ENCODE measurements around the gene COMMD2. TPM values are rescaled to one million over a fixed set of nuclear protein-coding genes. Genes with fewer than 3 reads are reported as not detected.

The COMMD2 gene
- polyA plus RNA-seq, 3 donors: 48.7 to 58.7 (median 58.4) TPM

DNA sequence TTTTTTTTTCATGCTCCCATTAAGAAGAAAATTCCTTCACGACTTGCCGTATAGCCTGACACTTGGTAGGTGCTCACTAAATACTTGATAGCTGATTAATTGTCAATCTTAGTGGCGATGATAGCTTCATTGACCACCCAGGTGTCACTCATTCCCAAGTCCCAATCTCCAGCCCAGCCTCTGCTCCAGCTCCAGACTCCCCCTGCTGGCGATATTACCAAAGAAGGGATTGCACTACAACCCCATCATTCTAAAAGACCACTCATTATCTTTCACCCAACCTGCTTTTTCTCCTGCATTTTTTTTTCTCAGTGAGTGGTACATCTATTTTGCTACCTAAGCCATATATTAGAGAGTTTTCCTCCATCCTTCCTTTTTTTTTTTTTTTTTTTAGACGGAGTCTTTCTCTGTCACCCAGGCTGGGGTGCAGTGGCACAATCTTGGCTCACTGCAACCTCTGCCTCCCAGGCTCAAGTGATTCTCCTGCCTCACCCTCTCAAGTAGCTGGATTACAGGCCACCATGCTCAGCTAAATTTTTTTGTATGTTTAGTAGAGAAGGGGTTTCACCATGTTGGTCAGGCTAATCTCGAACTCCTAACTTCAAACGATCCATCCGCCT is 19.5 kb upstream of the COMMD2 start:
- DNase-seq: peak; percentile 35

DNA sequence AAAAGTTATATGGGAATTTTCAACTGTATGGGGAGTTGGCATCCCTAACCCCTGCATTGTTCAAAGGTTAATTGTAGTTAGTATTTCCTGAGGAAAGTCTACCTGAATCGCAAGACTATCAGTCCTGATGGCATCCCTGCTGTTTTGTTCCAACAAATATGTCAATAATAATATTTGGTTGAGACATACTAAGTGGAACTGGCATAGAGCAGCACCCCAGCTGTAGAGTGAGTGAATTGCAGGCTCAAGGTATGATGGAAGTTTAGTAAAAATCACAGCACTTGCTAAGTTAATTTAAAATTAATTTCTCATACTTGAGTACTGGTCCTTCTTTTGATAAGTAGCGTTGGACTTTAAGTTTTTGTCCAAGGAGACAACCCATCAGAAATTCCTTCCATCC is 18.0 kb upstream of the COMMD2 start:
- no peak for DNase-seq

DNA sequence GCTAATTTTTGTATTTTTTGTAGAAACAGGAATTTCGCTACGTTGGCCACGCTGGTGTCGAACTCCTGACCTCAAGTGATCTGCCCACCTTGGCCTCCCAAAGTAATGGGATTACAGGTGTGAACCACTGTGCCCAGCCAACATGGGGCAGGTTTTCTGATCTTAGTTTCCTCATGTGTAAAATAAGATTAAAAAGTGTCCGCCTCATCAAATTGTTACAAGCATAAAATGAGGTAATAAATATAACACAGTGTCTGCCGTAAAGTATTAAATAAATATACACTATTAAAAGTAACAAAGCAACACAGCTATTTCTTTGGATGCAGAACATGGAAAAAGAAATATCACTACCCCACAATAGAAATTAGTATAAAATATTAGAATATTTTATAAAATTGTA is 16.4 kb upstream of the COMMD2 start:
- DNase-seq: no peak

DNA sequence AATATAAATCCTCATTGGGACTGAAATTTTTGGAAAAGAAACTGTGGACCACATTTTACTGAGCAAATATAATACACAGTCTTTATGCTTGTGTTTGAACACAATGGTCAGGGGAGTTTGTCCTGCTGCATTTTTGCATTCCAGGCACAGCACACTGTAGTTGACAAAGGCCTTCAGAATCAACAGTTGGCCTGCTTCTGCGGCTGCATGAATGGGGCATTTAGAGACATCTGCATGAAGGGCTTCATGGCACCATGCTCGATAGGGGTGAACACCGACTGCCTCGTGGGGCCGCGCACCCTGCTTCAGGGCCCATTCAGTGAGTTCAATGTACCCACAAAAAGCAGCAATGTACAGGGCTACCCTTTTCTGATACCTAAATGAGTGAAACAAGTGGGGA is 15.4 kb upstream of the COMMD2 start:
- DNase-seq: no peak

DNA sequence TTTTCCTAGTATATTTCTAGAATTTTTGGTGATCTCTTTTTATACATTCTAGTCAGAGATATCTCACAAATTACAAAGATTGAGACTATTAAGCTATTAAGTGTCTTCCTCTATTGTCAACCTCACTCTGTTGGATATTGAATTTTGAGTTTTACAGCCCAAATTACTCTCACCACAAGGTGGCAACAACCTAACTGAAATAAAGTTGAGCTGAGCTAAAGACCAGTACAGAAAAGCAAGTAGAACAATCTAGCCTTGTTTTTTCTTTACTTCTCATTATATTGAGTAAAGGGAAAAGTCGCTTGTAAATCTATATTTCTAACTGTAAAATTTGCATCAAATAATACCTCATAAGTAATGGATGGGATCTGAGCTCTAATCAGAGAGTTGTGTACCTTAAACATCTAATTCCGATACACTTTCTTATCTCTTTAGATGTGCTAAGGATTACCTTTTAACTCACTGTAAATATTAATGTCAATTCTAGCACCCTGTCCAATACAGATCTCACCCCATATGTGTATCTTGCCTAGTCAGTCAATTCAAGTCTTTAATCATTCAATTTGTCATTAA is 13.6 kb upstream of the COMMD2 start:
- no peak for DNase-seq

DNA sequence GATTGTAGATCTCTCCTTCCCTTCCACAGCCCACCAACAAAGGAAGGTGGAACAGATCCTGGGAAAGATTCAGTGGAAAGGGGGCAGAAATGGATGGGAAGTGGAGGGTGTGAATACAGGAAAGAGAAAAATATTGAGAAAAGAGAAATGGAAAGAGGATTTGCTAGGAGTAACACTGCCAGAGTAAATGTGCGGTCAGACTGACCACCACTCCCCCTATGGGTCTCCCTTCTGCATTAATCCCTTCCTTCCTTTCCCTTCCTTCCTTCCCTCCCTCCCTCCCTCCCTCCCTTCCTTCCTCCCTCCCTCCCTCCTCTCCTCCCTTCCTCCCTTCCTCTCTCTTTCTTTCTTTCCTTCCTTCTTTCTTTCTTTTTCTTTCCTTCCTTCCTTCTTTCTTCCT is 12.0 kb upstream of the COMMD2 start:
- DNase-seq: no peak

DNA sequence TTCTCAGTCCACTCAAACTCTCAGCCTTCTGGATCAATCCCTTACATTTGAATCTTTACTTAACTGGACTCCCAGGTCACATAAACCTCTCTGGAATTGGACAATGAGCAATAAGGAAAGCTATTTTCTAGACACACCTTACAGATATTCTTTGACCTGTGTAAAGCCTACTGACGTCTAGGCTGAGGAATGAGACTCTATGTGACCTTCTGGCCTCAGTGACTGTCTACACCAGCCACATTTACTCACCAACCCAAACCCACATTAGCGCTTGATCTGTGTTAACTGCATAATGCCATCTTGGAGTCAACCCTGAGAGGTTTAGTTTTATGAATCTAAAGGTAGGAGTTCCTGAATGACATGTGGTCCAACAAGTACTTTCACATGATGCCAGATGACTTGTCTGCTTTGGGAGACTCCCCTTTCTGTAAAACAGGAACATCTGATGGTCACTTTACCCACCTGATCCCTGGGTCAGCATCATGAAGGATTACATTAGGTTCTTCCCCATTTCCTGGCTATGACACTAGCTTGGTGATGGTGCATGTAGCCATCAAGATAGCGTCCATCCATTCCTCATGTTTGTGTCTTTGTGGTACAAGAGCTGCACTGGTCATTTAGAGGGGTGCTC is 11.4 kb upstream of the COMMD2 start:
- DNase-seq: no peak

DNA sequence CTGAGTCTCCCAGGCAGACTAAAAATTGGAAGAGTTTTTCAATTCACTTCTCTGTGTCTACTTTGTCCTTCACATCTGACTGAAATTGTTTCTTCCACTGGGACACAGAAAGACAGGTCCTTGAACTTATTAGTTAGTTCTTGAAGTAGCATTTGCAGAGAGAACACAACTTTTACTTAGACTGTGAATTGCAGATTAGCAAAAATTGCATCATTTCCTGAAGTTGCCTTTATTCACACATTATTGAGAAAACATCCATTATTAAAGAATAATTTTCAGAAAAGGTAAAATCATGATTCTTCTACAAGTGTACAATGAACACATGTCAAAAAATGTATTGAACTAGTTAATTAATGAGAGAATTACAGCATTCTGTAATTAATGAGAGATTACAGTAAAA is 1.4 kb upstream of the COMMD2 start:
- DNase-seq: no peak

DNA sequence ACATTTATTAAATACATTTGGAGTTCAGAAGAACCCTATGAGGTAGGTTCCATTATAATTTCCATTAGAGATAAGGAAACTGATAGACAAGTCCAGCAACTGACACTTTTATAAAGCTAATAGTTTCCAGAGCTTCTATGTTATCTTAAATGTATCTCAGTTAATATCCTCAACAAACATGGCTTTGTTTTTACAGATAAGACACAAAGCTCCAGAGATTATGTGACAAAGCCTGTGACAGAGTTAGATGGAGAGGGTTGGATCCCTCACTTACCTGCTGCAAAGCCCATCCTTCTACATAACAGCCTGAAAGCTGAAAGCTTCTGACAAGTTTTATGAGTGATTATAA is 473 bp upstream of the COMMD2 start:
- no peak for DNase-seq

DNA sequence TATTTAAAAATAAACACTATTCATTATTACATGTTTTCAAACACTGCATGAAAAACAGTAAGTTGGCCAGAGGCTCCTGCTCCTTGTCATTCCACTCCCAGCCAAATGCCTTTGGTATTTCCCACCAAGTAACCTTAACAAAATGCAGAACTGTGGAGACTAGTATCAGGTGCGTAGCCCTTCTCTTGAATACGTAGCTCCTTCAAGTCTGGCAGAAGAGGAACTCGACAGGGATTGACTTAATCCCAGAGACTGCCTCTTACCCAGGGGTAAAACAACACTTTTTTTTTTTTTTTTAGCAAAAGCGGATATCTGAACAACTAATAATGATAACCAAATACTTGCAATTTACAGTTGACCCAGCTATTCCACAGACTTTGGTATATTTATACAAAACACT is 738 bp downstream of the COMMD2 start:
- no peak for DNase-seq

DNA sequence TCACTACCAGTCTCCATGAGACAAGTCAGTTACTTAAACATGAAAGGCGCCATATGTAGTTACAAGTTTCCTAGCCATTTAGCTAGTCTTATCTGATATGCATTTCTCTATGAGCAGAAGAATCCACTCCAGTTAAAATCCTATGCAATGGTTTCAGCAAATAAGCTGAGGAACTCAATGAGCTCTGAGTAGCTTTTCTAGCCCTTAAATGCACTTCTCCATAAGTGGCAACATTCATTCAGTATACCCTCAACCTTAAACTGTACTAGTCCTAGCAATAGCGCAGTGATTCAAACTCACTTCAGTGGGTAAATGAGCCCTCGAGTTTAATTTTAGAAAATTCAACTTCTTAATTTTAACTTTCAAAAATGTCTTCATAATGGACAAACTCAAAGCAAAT is 7.7 kb downstream of the COMMD2 start:
- no peak for DNase-seq

DNA sequence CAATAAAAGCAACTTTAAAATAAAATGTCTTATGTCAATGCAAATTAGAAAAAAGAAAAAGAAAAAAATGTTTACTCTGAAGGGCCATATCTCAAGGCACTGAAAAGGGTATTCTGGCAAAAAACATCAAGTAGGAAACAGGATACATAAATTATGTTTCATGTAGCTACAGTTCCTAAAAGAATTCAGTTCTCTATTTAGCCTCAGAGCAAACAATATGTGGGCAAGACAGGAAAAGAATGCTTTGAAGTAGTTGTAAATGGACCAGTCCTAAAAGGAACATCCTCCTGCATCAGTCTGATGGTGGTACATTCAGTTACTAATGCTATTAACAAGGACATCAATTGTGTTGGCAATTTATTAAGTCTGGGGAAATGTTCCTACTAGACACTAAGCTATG is 8.1 kb downstream of the COMMD2 start:
- DNase-seq: no peak

DNA sequence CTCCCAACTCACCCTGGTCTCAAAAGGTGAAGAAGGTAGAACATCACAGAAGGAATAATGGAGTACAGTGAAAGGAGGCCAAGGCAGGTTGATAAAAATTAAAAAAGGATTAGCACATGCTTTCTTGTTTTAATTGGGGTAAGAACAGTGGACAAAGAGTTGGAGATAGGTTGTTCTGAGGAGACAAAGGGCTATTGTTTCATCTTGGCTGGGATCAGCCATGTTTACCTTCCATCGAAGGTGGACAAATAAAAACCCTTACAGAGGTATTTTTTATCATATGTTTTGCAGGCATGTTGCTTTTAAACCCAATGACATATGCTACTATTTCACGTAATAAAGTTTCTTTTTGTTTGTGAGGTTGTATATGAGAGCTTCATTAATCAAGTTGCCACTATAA is 12.9 kb downstream of the COMMD2 start:
- DNase-seq: no peak

DNA sequence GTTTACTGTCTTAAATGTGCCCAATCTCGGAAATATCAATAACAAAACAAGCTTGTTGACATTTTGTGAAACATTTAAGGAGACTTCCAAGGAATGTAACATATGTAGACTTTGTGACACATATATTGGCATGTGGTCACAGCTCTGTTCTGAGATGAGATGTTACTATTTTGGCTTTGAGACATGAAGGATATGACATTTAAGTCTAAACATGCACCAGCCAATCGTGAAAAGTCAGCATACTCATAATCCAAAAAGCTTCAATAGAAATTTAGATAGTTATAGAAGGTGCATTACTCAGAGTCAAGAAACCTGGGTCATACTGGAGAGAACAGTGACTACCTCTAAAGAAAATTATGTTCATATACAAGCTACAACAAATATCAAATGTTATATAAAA is 13.4 kb downstream of the COMMD2 start:
- DNase-seq: no peak

DNA sequence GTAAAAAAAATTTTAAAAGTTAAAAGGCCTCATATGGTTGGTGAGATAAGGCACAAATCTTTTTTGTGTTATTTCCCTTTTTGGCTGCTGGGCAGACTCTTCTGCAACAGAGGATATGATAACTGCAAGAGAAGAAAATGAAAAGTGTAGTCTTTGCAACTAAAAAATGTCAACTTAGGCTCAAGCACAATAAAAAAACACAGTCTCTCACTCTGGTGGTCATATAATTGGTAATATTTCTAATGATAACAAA is 15.4 kb downstream of the COMMD2 start:
- DNase-seq: no peak

DNA sequence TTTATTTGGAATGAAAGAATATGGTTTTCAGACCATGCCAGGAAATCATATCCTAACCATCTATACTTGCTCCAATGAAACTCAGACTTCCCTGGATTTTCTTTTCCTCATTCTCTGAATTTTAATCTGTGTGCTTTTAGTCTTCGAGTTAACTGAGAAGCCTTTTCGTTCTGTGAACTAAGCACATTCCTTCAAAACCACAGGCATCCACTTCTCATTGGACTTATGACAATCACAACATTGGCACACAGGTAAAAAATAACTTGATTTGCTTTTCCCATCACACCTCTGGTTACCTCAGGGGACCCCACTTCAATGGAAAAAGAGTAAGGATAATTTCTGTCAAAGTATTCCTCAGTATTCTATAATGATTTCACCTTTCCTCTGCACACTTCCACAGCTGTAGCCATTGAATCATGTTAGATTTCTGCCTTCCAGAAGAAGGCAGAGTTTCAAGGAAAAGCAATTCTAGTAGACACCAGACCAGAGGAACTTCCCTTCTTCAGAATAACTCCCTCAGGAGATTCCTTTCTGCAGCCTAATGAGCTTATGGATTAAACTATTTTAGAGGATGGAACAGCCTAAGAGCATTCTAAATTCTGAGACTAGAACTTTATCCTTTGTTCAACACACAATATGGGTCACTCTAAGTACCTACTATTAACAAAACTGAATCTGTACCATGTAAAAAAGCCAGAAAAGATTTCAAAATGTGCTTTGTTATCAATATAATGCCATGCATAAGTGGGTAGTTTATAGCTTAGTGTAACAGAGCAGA is 15.9 kb downstream of the COMMD2 start:
- DNase-seq: no peak

DNA sequence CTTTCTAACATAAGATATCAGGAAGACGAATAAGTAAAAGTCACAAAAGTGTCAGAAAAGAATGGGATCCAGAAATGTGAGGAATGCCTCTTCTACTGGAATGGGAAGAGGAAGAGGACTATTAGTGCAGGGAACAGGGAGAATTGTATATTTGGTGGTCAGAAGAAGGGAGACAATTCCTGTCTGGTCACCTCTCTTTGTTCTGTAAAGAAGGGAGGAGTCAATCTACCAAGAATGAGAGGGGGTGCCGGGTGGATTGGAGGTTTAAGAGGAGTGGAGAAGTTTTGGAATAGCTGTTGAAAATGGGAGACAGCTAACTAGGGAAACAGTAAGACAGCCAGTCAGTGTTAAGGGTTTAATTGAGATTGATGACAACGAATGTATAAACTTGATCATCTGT is 20.1 kb downstream of the COMMD2 start:
- no peak for DNase-seq

DNA sequence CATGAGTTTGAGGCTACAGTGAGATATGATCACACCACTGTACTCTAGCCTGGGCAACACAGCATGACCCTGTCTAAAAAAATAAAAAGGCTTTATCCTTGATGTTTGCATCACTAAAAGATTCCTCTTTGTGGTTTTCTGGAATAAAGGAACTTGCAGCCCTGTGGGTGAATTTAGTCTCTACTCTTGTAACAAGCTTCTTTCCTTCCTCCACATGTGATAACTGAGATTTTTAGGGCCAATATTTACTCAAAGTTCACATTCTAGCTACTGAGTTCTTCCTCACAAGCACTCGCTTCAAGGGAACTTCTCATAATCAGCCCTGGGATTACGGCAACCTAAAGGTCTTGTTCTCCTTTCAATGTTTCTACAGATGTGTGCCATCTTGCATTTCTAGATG is 24.6 kb downstream of the COMMD2 start:
- no peak for DNase-seq

DNA sequence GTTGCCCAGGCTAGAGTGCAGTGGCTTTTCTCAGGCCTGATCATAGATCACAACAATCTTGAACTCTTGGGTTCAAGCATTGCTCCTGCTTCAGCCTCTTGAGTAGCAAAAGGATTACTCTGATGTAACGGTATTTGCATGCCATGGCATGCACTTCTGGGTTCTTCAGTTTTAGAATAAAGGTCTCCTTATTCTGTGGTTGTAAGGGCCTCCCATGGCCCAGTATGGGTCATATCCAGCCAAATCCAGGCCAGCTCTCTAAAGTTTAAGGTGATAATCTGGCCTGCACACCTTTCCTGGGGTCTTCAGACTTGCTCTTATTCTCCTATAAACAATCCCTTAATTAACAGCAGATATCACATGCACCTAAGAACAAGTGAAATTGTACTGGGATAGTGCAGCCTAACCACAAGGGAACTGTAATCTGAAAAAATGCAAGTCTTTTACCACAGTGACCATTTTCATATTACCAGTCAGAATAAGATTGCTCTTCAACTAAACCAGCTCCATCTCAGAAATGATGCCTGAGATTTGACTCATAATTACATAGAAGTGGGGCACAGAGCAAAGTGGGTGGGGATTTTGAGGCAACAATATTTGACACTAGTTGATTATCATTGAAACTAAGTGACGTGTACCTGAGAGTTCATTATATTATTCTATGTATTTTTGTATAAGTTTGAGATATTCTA is 25.4 kb downstream of the COMMD2 start:
- no peak for DNase-seq

DNA sequence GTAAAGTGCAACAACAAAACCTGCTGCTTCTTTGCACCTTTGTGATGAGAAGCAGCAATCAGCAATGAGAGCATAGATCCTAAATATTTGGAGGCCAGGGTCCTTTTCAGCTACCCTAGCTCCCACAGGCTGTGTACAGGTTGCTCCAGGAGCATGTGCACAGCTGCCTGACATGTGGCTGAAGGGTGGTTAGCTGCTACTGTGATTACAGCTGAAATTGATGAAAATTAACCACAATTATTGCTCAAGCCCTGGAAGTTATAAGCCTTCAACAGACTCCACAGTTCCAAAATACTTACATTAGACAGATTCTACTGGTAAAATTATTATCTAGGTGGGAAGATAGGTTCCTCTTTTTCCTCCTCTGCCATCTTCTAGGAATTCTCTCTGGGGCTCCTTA is 28.5 kb downstream of the COMMD2 start:
- no peak for DNase-seq

DNA sequence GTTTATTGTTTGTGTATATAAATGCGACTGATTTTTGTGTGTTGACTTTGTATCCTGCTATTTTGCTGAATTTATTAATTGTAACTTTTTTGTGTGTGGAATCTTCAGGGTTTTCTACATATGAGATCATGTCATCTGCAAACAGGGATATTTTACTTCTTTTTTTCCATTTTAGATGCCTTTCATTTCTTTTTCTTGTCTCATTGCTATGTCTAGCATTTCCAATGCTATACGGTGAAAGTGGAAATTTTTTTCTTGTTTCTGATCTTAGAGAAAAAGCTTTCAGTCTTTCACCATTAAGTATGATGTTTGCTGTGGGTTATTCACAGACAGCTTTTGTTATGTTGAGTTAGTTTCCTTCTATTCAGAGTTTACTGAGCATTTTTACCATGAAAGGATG is 31.4 kb downstream of the COMMD2 start:
- no peak for DNase-seq

DNA sequence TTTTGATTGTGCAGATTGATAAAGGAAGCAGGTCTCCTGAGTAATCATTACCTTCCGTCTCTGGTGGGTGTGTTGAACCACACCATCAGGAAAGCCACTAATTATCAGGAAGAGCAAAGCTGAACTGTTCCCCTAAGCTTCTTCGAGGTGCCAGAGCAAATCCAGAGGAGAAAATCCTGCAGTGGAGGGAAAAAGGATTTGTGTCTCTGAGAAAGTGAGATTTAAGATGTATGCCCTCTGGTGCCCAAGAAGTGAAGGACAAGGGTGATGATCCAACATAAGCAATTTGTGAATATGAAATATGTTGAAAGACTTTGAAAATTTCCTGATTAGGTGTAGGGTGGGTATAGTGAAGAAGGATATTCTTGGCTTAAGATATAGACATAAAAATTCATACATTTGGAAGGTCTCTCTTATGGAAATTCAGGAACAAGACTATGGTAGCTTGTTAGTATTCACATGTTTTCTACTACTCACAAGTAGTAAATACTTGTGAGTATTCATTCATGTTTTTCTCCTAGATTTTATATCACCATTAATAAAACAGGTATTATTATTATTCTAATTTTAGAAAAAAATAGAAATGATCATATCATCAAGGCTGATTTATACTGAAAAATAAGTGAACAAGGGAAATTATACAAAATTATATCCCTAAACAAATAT is 34.8 kb downstream of the COMMD2 start:
- peak; percentile 50 for DNase-seq

Measured in renal pelvis (tissue), 4 donors.